H9 (cell line): Measurements from ENCODE around the gene ASIC3. TPM values are rescaled to one million over a fixed set of nuclear protein-coding genes. Genes with fewer than 3 reads are reported as not detected.

ENCODE experiments used
- DNase-seq: peaks from one replicate; pipeline ENCODE4 v3.0.0-alpha.2; 2017
- H2AFZ ChIP-seq: one replicate; pipeline ENCODE4 v1.6.1; 2013; ENCODE audit warnings: mild to moderate bottlenecking, low read length, control low read depth, moderate library complexity
- H2AK5ac ChIP-seq: 2 replicates; pipeline ENCODE4 v1.6.1; 2013; ENCODE audit warnings: low read length, control low read depth, mixed read lengths; ENCODE audit not compliant: insufficient read length
- H2BK120ac ChIP-seq: one replicate; pipeline ENCODE4 v1.6.1; 2013; ENCODE audit warnings: low read depth, mild to moderate bottlenecking, low read length, control low read depth, inconsistent platforms; ENCODE audit not compliant: poor library complexity, severe bottlenecking
- H2BK12ac ChIP-seq: 2 replicates; pipeline ENCODE4 v1.6.1; 2013; ENCODE audit warnings: low read length, control low read depth, mixed read lengths, low read depth; ENCODE audit not compliant: insufficient read length
- H2BK15ac ChIP-seq: 2 replicates; pipeline ENCODE4 v1.6.1; 2013; ENCODE audit warnings: low read depth, low read length, control low read depth
- H2BK20ac ChIP-seq: one replicate; pipeline ENCODE4 v1.6.1; 2013; ENCODE audit warnings: low read depth, mild to moderate bottlenecking, low read length, control low read depth, inconsistent platforms; ENCODE audit not compliant: poor library complexity, severe bottlenecking
- H2BK5ac ChIP-seq: 2 replicates; pipeline ENCODE4 v1.6.1; 2013; ENCODE audit warnings: low read length, control low read depth, mixed read lengths; ENCODE audit not compliant: insufficient read length
- H3K14ac ChIP-seq: 2 replicates; pipeline ENCODE4 v1.6.1; 2013; ENCODE audit warnings: low read length, control low read depth; ENCODE audit not compliant: insufficient read depth
- H3K18ac ChIP-seq: 2 replicates; pipeline ENCODE4 v1.6.1; 2013; ENCODE audit warnings: low read depth, mild to moderate bottlenecking, mixed read lengths, low read length, control low read depth; ENCODE audit not compliant: insufficient read length
- H3K23ac ChIP-seq: 2 replicates; pipeline ENCODE4 v1.6.1; 2013; ENCODE audit warnings: low read length, control low read depth, mixed read lengths, low read depth; ENCODE audit not compliant: insufficient read length
- H3K23me2 ChIP-seq: 2 replicates; pipeline ENCODE4 v1.6.1; 2013; ENCODE audit warnings: low read depth, mild to moderate bottlenecking, mixed read lengths, low read length, control low read depth; ENCODE audit not compliant: insufficient read length, poor library complexity, severe bottlenecking
- H3K27ac ChIP-seq: 2 replicates; pipeline ENCODE4 v1.5.1; 2013; ENCODE audit warnings: low read length, control low read depth, mixed read lengths, low read depth; ENCODE audit not compliant: insufficient read length
- H3K27me3 ChIP-seq: 2 replicates; pipeline ENCODE4 v1.6.1; 2013; ENCODE audit warnings: low read length, control low read depth, inconsistent platforms; ENCODE audit not compliant: insufficient read depth
- H3K4ac ChIP-seq: 2 replicates; pipeline ENCODE4 v1.6.1; 2013; ENCODE audit warnings: low read depth, mild to moderate bottlenecking, control low read depth, inconsistent platforms, low read length, moderate library complexity
- H3K4me1 ChIP-seq: 2 replicates; pipeline ENCODE4 v1.6.1; 2013; ENCODE audit warnings: low read length, control low read depth, inconsistent platforms; ENCODE audit not compliant: insufficient read depth
- H3K4me2 ChIP-seq: 2 replicates; pipeline ENCODE4 v1.6.1; 2013; ENCODE audit warnings: low read length, control low read depth, mixed read lengths; ENCODE audit not compliant: insufficient read length, insufficient read depth
- H3K56ac ChIP-seq: 2 replicates; pipeline ENCODE4 v1.6.1; 2013; ENCODE audit warnings: low read depth, mild to moderate bottlenecking, mixed read lengths, low read length, control low read depth; ENCODE audit not compliant: insufficient read length
- H3K79me1 ChIP-seq: 2 replicates; pipeline ENCODE4 v1.6.1; 2013; ENCODE audit warnings: low read depth, mild to moderate bottlenecking, moderate library complexity, low read length, control low read depth, inconsistent platforms; ENCODE audit not compliant: insufficient read depth, poor library complexity, severe bottlenecking
- H3K79me2 ChIP-seq: 2 replicates; pipeline ENCODE4 v1.6.1; 2013; ENCODE audit warnings: low read length, control low read depth, inconsistent platforms; ENCODE audit not compliant: insufficient read depth
- H3K9ac ChIP-seq: 2 replicates; pipeline ENCODE4 v1.6.1; 2013; ENCODE audit warnings: low read length, control low read depth, mixed read lengths; ENCODE audit not compliant: insufficient read length; ENCODE audit errors: extremely low read depth
- H3K9me3 ChIP-seq: one replicate; pipeline ENCODE4 v1.6.1; 2013; ENCODE audit warnings: low read depth, low read length, inconsistent platforms; ENCODE audit not compliant: control insufficient read depth
- H3T11ph ChIP-seq: one replicate; pipeline ENCODE4 v1.6.1; 2013; ENCODE audit warnings: mild to moderate bottlenecking, low read length, control low read depth, inconsistent platforms
- H4K20me1 ChIP-seq: one replicate; pipeline ENCODE4 v1.6.1; 2013; ENCODE audit not compliant: control insufficient read depth, insufficient read length, insufficient read depth
- H4K5ac ChIP-seq: 2 replicates; pipeline ENCODE4 v1.6.1; 2013; ENCODE audit warnings: low read depth, mild to moderate bottlenecking, mixed read lengths, low read length, control low read depth; ENCODE audit not compliant: insufficient read length
- H4K8ac ChIP-seq: replicated peaks from 2 replicates; pipeline ENCODE4 v1.6.1; 2013; ENCODE audit warnings: low read length, control low read depth, mixed read lengths, low read depth; ENCODE audit not compliant: insufficient read length
- H4K91ac ChIP-seq: 2 replicates; pipeline ENCODE4 v1.6.1; 2013; ENCODE audit warnings: low read depth, mild to moderate bottlenecking, moderate library complexity, mixed read lengths, low read length, control low read depth; ENCODE audit not compliant: insufficient read length
- H3K27ac Mint-ChIP-seq, 3 experiments: 2 replicates in 2 of 3; 3 replicates in 1 of 3; pipeline ENCODE4 v1.8.0; 2020 to 2021; ENCODE audit warnings: mixed read lengths in 3 of 3, mild to moderate bottlenecking in 1 of 3, moderate library complexity in 1 of 3
- H3K27me3 Mint-ChIP-seq: 2 replicates; pipeline ENCODE4 v1.8.0; 2021; ENCODE audit warnings: low read depth, mild to moderate bottlenecking, moderate library complexity, mixed read lengths
- H3K36me3 Mint-ChIP-seq, 3 experiments: 2 replicates in 2 of 3; 3 replicates in 1 of 3; pipeline ENCODE4 v1.8.0; 2020 to 2021; ENCODE audit warnings: low read depth in 3 of 3, mixed read lengths in 3 of 3; ENCODE audit not compliant: insufficient read depth in 1 of 3
- H3K4me1 Mint-ChIP-seq, 2 experiments: 2 replicates each; pipeline ENCODE4 v1.8.0; 2020; ENCODE audit warnings: mixed read lengths in 2 of 2
- H3K4me3 Mint-ChIP-seq, 2 experiments: 2 replicates in 1 of 2; 3 replicates in 1 of 2; pipeline ENCODE4 v1.8.0; 2020 to 2021; ENCODE audit warnings: mild to moderate bottlenecking in 2 of 2, mixed read lengths in 2 of 2, moderate library complexity in 1 of 2
- H3K9me3 Mint-ChIP-seq, 2 experiments: 2 replicates in 1 of 2; 3 replicates in 1 of 2; pipeline ENCODE4 v1.8.0; 2020; ENCODE audit warnings: mild to moderate bottlenecking in 2 of 2, mixed read lengths in 2 of 2, moderate library complexity in 1 of 2
- WGBS: extraction: QIAGEN DNeasy Blood & Tissue Kit; methylation state at CpG from one replicate; pipeline ENCODE4 v1.1.7; 2013; ENCODE audit warnings: missing lambda C conversion rate, low lambda C conversion rate, mixed read lengths; ENCODE audit not compliant: insufficient read length; ENCODE audit errors: extremely low coverage; 5-methylcytosine and 5-hydroxymethylcytosine counted together
- total RNA-seq: library from RNA; stranded (reverse); gene quantifications from 2 replicates; pipeline ENCODE4 v1.2.1, GENCODE V29; 2021
- TF ChIP-seq, protein P1 (sequence below): fragments of 200-600 bp; sonication (generic); conservative IDR thresholded peaks from 3 replicates; pipeline ENCODE4 v1.8.0; 2021; ENCODE audit warnings: antibody characterized with exemption, mild to moderate bottlenecking

The ASIC3 gene
- total RNA-seq, 1 experiment from 2014 or later, result 1.7 TPM

DNA sequence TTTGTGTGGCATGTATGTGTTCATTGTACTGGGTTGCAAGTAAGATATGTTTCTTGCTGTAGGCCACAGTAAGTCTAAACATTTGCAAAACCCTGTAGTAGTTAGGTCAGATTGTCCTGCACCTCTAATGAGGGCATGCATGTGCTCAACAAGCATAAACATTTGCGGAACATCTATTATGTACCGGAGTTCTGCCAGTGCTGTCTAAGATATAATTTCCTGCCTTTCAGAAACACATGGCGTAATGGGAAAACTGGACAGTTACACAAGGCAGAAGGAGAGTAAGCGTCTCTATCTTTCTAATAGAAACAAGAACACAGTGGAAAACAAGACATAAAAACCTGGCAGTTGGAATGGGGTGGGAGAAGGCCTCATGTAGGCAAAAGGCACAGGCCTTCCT is 17.3 kb upstream of the ASIC3 start:
- no CpG with 5 or more reads among the region's 4 CpGs for WGBS
- no peak overlapping the region for H2BK12ac ChIP-seq
- no peak overlapping the region for H3K4ac ChIP-seq
- peaks cover 6% of the 10 kb centered on the region for H3K23me2 ChIP-seq
- no peak overlapping the region for H3K4me3 Mint-ChIP-seq
- no peak overlapping the region for H3K23ac ChIP-seq
- H3K9me3 Mint-ChIP-seq, result no peaks in the 10 kb centered on the region; a peak in 1 of 5 replicates
- no peak overlapping the region for H3T11ph ChIP-seq
- no peak overlapping the region for H3K4me2 ChIP-seq
- peaks cover 0 to 8% (median 4%) of the 10 kb centered on the region in 3 experiments; a peak in 4 of 7 replicates for H3K36me3 Mint-ChIP-seq
- TF ChIP-seq, protein P1, sequence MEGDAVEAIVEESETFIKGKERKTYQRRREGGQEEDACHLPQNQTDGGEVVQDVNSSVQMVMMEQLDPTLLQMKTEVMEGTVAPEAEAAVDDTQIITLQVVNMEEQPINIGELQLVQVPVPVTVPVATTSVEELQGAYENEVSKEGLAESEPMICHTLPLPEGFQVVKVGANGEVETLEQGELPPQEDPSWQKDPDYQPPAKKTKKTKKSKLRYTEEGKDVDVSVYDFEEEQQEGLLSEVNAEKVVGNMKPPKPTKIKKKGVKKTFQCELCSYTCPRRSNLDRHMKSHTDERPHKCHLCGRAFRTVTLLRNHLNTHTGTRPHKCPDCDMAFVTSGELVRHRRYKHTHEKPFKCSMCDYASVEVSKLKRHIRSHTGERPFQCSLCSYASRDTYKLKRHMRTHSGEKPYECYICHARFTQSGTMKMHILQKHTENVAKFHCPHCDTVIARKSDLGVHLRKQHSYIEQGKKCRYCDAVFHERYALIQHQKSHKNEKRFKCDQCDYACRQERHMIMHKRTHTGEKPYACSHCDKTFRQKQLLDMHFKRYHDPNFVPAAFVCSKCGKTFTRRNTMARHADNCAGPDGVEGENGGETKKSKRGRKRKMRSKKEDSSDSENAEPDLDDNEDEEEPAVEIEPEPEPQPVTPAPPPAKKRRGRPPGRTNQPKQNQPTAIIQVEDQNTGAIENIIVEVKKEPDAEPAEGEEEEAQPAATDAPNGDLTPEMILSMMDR, result no peak
- H2BK20ac ChIP-seq, result no peak overlapping the region
- no peak overlapping the region for H3K27ac ChIP-seq
- H3K79me1 ChIP-seq, result no peaks in the 10 kb centered on the region
- no peak overlapping the region for H4K8ac ChIP-seq
- H2AFZ ChIP-seq, result no peak overlapping the region
- H2AK5ac ChIP-seq, result no peak overlapping the region
- peaks cover 2% of the 10 kb centered on the region; the same call in 1 of the 2 replicates for H3K4me1 ChIP-seq
- no peak overlapping the region for H2BK120ac ChIP-seq
- no peaks in the 10 kb centered on the region for H3K79me2 ChIP-seq
- H3K18ac ChIP-seq, result no peak overlapping the region
- no peak overlapping the region for H4K5ac ChIP-seq
- no peak overlapping the region for H3K56ac ChIP-seq
- H3K27me3 Mint-ChIP-seq, result peaks cover 5% of the 10 kb centered on the region
- no peak overlapping the region for H2BK5ac ChIP-seq
- no peaks in the 10 kb centered on the region for H3K9me3 ChIP-seq
- H3K9ac ChIP-seq, result no peak overlapping the region
- no peak overlapping the region for H3K14ac ChIP-seq
- H3K27ac Mint-ChIP-seq, result no peak overlapping the region
- H2BK15ac ChIP-seq, result no peak overlapping the region
- no peaks in the 10 kb centered on the region for H4K20me1 ChIP-seq
- no peaks in the 10 kb centered on the region for H3K27me3 ChIP-seq
- DNase-seq, result no peak
- H4K91ac ChIP-seq, result no peak overlapping the region
- peaks cover 22 to 27% of the 10 kb centered on the region in 2 experiments for H3K4me1 Mint-ChIP-seq
